Natural killer cell (primary cell): Measurements from ENCODE around the gene ZNF726. TPM values are rescaled to one million over a fixed set of nuclear protein-coding genes. Genes with fewer than 3 reads are reported as not detected.

Experiments used
- ATAC-seq, 3 donors: fragments of 150-1000 bp in 2 of 3; fragments of 200-7000 bp in 1 of 3; cut with Tn5 transposase; 1 replicate in 1 of 3; 2 replicates in 2 of 3; pipeline ENCODE4 v1.10.0; 2021; ENCODE audit warnings: mild to moderate bottlenecking in 2 of 3, moderate library complexity in 2 of 3
- DNase-seq, 2 donors: peaks; one replicate each; pipeline versions ENCODE4 v3.0.0 to v3.0.0-alpha.2; 2013 to 2021; ENCODE audit warnings: mixed read lengths in 1 of 2
- H3K27ac ChIP-seq: one replicate; pipeline ENCODE4 v1.5.1; 2013; ENCODE audit warnings: mild to moderate bottlenecking, low read length
- H3K27me3 ChIP-seq: one replicate; pipeline ENCODE4 v1.6.1; 2013; ENCODE audit warnings: low read length; ENCODE audit not compliant: control insufficient read depth, insufficient read depth
- H3K36me3 ChIP-seq: one replicate; pipeline ENCODE4 v1.6.1; 2013; ENCODE audit warnings: low read length; ENCODE audit not compliant: control insufficient read depth, insufficient read depth
- H3K4me1 ChIP-seq: one replicate; pipeline ENCODE4 v1.6.1; 2013; ENCODE audit warnings: low read length; ENCODE audit not compliant: control insufficient read depth, insufficient read depth
- H3K4me3 ChIP-seq: one replicate; pipeline ENCODE4 v1.5.1; 2013; ENCODE audit warnings: low read length
- H3K9me3 ChIP-seq: one replicate; pipeline ENCODE4 v1.6.1; 2013; ENCODE audit warnings: low read length; ENCODE audit not compliant: control insufficient read depth, insufficient read depth
- H3K27ac Mint-ChIP-seq, 2 donors: one replicate each; pipeline ENCODE4 v1.8.0; 2022; ENCODE audit warnings: mild to moderate bottlenecking in 2 of 2, mixed read lengths in 2 of 2, moderate library complexity in 1 of 2
- H3K27me3 Mint-ChIP-seq, 2 donors: one replicate each; pipeline ENCODE4 v1.8.0; 2022; ENCODE audit warnings: low read depth in 2 of 2, mixed read lengths in 2 of 2
- H3K36me3 Mint-ChIP-seq: one replicate; pipeline ENCODE4 v1.8.0; 2022; ENCODE audit warnings: mixed read lengths
- H3K4me1 Mint-ChIP-seq, 2 donors: one replicate each; pipeline ENCODE4 v1.8.0; 2022; ENCODE audit warnings: mixed read lengths in 2 of 2
- H3K4me3 Mint-ChIP-seq: one replicate; pipeline ENCODE4 v1.8.0; 2022; ENCODE audit warnings: mild to moderate bottlenecking, moderate library complexity, mixed read lengths
- H3K9me3 Mint-ChIP-seq, 2 donors: one replicate each; pipeline ENCODE4 v1.8.0; 2022; ENCODE audit warnings: mixed read lengths in 2 of 2
- CTCF ChIP-seq: fragments of 200-600 bp; IDR thresholded peaks from one replicate; pipeline ENCODE4 v1.8.0; 2022; ENCODE audit warnings: antibody characterized with exemption
- WGBS: methylation state at CpG from one replicate; pipeline ENCODE4 v1.1.7; 2013; ENCODE audit warnings: missing lambda C conversion rate; ENCODE audit not compliant: insufficient coverage; 5-methylcytosine and 5-hydroxymethylcytosine counted together
- intact Hi-C: fragments of 100-400 bp; cut with micrococcal nuclease; formaldehyde crosslinking; loops from one replicate; pipeline ENCODE4 v1.14.2; 2022
- total RNA-seq, 4 donors: library from RNA; stranded (reverse); fragments of 120-200 nt in 1 of 4; gene quantifications; one replicate each; pipeline versions ENCODE4 v1.2.3 to v1.2.4, GENCODE V29; 2013 to 2022

The ZNF726 gene
- total RNA-seq, 3 donors from 2014 or later (not counting 1 experiment from before 2014, with no cell fraction given), result 4.8 to 6.4 (median 5.8) TPM

GRCh38 chr19:23978068-23978467 is 63.4 kb downstream of the ZNF726 start:
- ATAC-seq (no peak), DNase-seq (no peak)
- H3K4me3 ChIP-seq, result no peak overlapping the region
- no peak for TF ChIP-seq CTCF
- H3K27ac ChIP-seq, result no peak overlapping the region
- no peak overlapping the region for H3K4me3 Mint-ChIP-seq
- no peaks in the 10 kb centered on the region for H3K27me3 ChIP-seq
- intact Hi-C loops, result no loop called here
- H3K36me3 ChIP-seq, result no peaks in the 10 kb centered on the region
- WGBS, result 74% methylated on average over 1 of the region's 1 CpG
- peaks cover 7 to 11% of the 10 kb centered on the region in 2 donors for H3K9me3 Mint-ChIP-seq
- H3K4me1 Mint-ChIP-seq, result no peaks in the 10 kb centered on the region
- H3K36me3 Mint-ChIP-seq, result no peaks in the 10 kb centered on the region
- no peaks in the 10 kb centered on the region for H3K9me3 ChIP-seq
- no peaks in the 10 kb centered on the region for H3K4me1 ChIP-seq
- H3K27me3 Mint-ChIP-seq, result peaks cover 0 to under 1% of the 10 kb centered on the region in 2 donors
- H3K27ac Mint-ChIP-seq, result no peak overlapping the region

GRCh38 chr19:23980805-23981204 is 66.1 kb downstream of the ZNF726 start:
- Mint-ChIP-seq H3K36me3 (no peaks in the 10 kb centered on the region), H3K9me3 (peaks cover 2 to 3% of the 10 kb centered on the region in 2 donors), H3K4me3 (no peak overlapping the region), H3K4me1 (no peaks in the 10 kb centered on the region), H3K27ac (no peak overlapping the region), H3K27me3 (no peaks in the 10 kb centered on the region)
- H3K4me1 ChIP-seq, result no peaks in the 10 kb centered on the region
- H3K9me3 ChIP-seq, result no peaks in the 10 kb centered on the region
- DNase-seq, result no peak
- H3K27ac ChIP-seq, result no peak overlapping the region
- H3K4me3 ChIP-seq, result no peak overlapping the region
- intact Hi-C loops, result no loop called here
- no peak for ATAC-seq
- H3K36me3 ChIP-seq, result no peaks in the 10 kb centered on the region
- no peak for TF ChIP-seq CTCF
- WGBS, result 78% methylated on average over 2 of the region's 2 CpGs
- H3K27me3 ChIP-seq, result no peaks in the 10 kb centered on the region

GRCh38 chr19:23981863-23982262 is 67.2 kb downstream of the ZNF726 start:
- Histone ChIP-seq H3K27ac (no peak overlapping the region), H3K27me3 (no peaks in the 10 kb centered on the region), H3K36me3 (no peaks in the 10 kb centered on the region), H3K9me3 (no peaks in the 10 kb centered on the region), H3K4me3 (no peak overlapping the region), H3K4me1 (no peaks in the 10 kb centered on the region)
- Mint-ChIP-seq H3K27ac (no peak overlapping the region), H3K4me1 (no peaks in the 10 kb centered on the region), H3K36me3 (no peaks in the 10 kb centered on the region), H3K9me3 (peaks cover 2 to 3% of the 10 kb centered on the region in 2 donors), H3K4me3 (no peak overlapping the region), H3K27me3 (no peaks in the 10 kb centered on the region)
- ATAC-seq, result no peak
- DNase-seq, result no peak
- TF ChIP-seq CTCF, result no peak
- WGBS, result 100% methylated on average over 2 of the region's 2 CpGs
- intact Hi-C loops, result no loop called here

DNA sequence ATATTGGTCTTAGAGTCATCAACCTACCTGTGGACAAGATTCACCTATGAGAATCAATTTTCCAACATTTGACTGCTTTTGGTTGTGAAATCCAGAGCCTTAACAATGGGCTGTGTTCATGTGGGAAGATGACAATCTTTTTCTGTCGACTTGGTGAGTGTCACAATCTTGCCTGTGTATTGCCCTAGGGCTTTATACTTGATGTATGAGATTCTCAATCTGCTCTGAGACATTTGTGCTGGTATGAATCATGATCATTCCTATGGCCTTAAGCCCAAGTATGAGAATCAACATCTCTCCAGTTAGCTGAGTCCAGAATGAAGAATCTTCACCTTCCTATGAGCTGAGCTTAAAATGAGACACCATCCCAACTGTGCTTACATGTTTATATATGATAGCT is 68.7 kb downstream of the ZNF726 start:
- Mint-ChIP-seq H3K9me3 (peaks cover 0 to 2% of the 10 kb centered on the region in 2 donors), H3K4me3 (no peak overlapping the region), H3K4me1 (no peaks in the 10 kb centered on the region), H3K27me3 (no peaks in the 10 kb centered on the region), H3K36me3 (no peaks in the 10 kb centered on the region), H3K27ac (no peak overlapping the region)
- 22% methylated on average over 1 of the region's 1 CpG for WGBS
- no peaks in the 10 kb centered on the region for H3K36me3 ChIP-seq
- intact Hi-C loops, result no loop called here
- no peak overlapping the region for H3K4me3 ChIP-seq
- no peaks in the 10 kb centered on the region for H3K9me3 ChIP-seq
- H3K27ac ChIP-seq, result no peak overlapping the region
- no peaks in the 10 kb centered on the region for H3K4me1 ChIP-seq
- TF ChIP-seq CTCF, result no peak
- DNase-seq, result no peak
- ATAC-seq, result no peak
- no peaks in the 10 kb centered on the region for H3K27me3 ChIP-seq
